GM12872 (cell line): ENCODE results near the gene FSTL5.

Experiments used
- TF ChIP-seq, protein P1 (sequence below): IDR thresholded peaks from 3 replicates; pipeline ENCODE4 v1.5.1; 2011; ENCODE audit warnings: low read depth, mild to moderate bottlenecking, low read length, moderate library complexity; ENCODE audit not compliant: insufficient read depth

The FSTL5 gene

GRCh38 chr4:161803171-161803570 lies 360.6 kb downstream of the FSTL5 start:
- TF ChIP-seq, protein P1, sequence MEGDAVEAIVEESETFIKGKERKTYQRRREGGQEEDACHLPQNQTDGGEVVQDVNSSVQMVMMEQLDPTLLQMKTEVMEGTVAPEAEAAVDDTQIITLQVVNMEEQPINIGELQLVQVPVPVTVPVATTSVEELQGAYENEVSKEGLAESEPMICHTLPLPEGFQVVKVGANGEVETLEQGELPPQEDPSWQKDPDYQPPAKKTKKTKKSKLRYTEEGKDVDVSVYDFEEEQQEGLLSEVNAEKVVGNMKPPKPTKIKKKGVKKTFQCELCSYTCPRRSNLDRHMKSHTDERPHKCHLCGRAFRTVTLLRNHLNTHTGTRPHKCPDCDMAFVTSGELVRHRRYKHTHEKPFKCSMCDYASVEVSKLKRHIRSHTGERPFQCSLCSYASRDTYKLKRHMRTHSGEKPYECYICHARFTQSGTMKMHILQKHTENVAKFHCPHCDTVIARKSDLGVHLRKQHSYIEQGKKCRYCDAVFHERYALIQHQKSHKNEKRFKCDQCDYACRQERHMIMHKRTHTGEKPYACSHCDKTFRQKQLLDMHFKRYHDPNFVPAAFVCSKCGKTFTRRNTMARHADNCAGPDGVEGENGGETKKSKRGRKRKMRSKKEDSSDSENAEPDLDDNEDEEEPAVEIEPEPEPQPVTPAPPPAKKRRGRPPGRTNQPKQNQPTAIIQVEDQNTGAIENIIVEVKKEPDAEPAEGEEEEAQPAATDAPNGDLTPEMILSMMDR, result no peak

- TF ChIP-seq, protein P1, result no peak
Observed at GRCh38 chr4:161799710-161800109, 364.1 kb downstream of the FSTL5 start.

- TF ChIP-seq, protein P1, result no peak
Observed at GRCh38 chr4:161792991-161793390, 370.8 kb downstream of the FSTL5 start.

DNA sequence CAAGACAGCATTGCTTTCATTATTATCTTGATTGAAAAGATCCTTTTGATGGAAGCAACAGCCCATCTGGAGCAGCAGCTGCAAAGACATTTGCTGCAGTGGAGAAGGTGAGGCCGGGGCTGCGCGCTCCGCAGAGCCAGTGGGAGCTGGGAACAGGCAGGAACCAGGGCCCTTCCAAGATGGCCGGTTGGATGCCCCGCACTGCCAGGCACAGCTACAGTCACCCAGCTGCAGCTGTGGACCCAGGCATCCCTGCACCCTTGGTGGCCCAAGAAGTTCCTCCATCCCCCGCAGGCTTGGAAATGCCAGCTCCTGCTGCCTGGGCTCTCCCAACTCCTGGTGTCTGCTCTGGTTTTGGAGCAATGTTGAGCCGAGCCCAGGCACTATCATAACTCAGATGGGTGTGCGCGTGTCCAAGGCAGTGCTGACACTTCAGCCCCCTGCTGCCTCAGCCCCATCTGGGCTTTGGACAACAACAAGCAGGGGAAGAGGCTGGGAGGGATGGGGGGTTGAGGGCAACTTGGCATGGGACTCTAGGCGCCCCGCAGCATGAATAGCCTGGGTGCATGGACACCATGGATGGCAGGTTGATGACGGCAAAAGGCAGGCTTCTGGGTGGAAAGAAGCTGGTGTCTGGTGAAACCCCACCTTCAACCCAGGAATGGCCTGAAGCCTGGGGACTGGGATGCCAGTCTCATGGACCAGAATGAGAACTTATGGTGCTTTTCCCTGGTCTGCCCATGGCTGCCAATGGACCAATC lies 371.8 kb downstream of the FSTL5 start:
- TF ChIP-seq, protein P1, result no peak

- TF ChIP-seq, protein P1, result no peak
Observed at GRCh38 chr4:161767116-161767515, 396.7 kb downstream of the FSTL5 start.

DNA sequence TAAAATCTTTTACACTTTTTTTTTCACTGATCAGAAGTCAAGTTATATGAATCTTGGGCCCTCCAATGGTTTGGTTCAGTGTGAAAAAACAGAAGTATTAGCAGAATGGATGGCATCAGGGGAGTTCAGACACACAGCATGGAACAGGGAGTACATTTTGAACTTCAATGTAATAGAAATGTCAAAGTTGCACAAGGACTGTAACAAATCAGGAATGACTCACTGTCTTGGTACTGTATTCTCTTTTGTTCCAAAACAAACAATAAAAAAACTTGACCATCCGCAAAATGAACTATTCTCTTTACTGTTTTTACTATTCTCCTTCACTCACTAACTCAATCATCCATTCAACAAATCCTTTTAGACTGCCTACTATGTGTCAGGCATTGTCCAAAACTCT lies 401.0 kb downstream of the FSTL5 start:
- TF ChIP-seq, protein P1, result no peak

- TF ChIP-seq, protein P1, result no peak
Observed at GRCh38 chr4:161760008-161760407, 403.8 kb downstream of the FSTL5 start.
